Measurements from ENCODE around the gene SEMA5B.

The SEMA5B gene

DNA sequence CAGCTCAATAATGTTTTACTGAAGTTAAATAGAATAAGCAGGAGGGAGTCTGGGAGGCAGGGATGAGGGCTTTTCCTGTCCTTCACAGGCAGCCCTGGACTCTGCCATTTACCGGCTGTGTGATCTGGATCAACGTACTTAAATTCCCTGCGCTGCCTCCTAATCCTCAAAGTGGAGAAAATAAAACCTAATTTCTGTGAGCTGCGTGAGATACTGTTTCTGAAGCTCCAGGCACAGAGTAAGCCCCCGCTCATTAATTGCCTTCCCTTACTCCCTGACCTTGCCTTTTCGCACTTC, 39.0 kb upstream of the SEMA5B start:
- DNase-seq: no peak
- TF ChIP-seq POLR2A (IDR thresholded peaks at IDR 0.05; ENCODE audit: low read length) (no peak), GATA1 (IDR thresholded peaks at IDR 0.05; ENCODE audit: low read depth, low read length) (no peak)

DNA sequence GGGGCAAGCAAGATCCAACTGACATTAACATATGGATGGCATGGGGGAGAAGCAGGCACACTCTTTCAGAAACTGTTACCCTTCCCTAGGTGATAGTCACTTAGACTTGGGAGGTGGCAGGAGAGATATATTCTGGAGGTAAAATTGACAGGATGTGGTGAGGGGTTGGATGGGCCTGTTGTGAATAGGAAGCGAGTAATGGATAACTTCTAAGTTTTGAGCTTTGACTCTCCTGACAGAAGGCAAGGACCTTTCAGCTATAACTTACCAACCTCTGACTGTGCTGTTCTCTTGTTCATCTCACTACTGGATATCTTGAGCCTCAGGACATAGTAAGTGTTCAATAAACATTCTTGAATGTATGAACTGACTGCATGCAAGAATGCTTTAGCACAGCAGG, 37.4 kb upstream of the SEMA5B start:
- TF ChIP-seq POLR2A (IDR thresholded peaks at IDR 0.05; ENCODE audit: low read length): no peak
- no peak for TF ChIP-seq GATA1 (IDR thresholded peaks at IDR 0.05; ENCODE audit: low read depth, low read length)
- no peak for DNase-seq

- TF ChIP-seq POLR2A (IDR thresholded peaks at IDR 0.05; ENCODE audit: low read length): no peak
- TF ChIP-seq GATA1 (IDR thresholded peaks at IDR 0.05; ENCODE audit: low read depth, low read length): no peak
- no peak for DNase-seq
Observed at GRCh38 chr3:123064506-123064905, 36.9 kb upstream of the SEMA5B start.

- TF ChIP-seq GATA1 (IDR thresholded peaks at IDR 0.05; ENCODE audit: low read depth, low read length) (no peak), POLR2A (IDR thresholded peaks at IDR 0.05; ENCODE audit: low read length) (no peak)
- no peak for DNase-seq
Observed at GRCh38 chr3:123063034-123063433, 35.5 kb upstream of the SEMA5B start.

GRCh38 chr3:123061856-123062255, 34.3 kb upstream of the SEMA5B start:
- no peak for DNase-seq
- TF ChIP-seq GATA1 (IDR thresholded peaks at IDR 0.05; ENCODE audit: low read depth, low read length) (no peak), POLR2A (IDR thresholded peaks at IDR 0.05; ENCODE audit: low read length) (no peak)

- TF ChIP-seq POLR2A (IDR thresholded peaks at IDR 0.05; ENCODE audit: low read length): no peak
- no peak for TF ChIP-seq GATA1 (IDR thresholded peaks at IDR 0.05; ENCODE audit: low read depth, low read length)
- no peak for DNase-seq
Observed at GRCh38 chr3:123060054-123060453, 32.5 kb upstream of the SEMA5B start.

GRCh38 chr3:123058505-123058904, 30.9 kb upstream of the SEMA5B start:
- no peak for DNase-seq
- TF ChIP-seq POLR2A (IDR thresholded peaks at IDR 0.05; ENCODE audit: low read length) (no peak), GATA1 (IDR thresholded peaks at IDR 0.05; ENCODE audit: low read depth, low read length) (no peak)

DNA sequence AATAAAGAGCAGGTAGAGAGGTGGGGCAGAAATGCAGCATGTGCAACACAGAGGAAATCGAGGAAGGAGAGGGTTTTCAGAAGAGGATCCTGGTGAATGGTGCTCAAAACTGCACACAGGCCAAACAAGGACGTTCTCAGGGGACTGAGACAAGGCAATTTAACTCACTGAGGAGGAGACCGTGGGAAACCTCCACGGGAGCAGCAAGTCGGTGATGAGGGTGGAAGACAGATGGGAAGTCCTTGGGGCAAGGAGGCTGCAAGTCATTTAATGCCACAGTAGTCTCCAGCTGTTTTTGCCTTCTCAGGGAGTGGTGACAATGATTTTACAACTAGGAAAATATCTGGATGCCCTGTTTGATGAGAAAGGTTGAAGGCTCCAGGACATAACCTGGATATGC, 27.8 kb upstream of the SEMA5B start:
- DNase-seq: no peak
- TF ChIP-seq GATA1 (IDR thresholded peaks at IDR 0.05; ENCODE audit: low read depth, low read length) (no peak), POLR2A (IDR thresholded peaks at IDR 0.05; ENCODE audit: low read length) (no peak)

- no peak for TF ChIP-seq POLR2A (IDR thresholded peaks at IDR 0.05; ENCODE audit: low read length)
- TF ChIP-seq GATA1 (IDR thresholded peaks at IDR 0.05; ENCODE audit: low read depth, low read length): no peak
- DNase-seq: no peak
Observed at GRCh38 chr3:123054931-123055330, 27.4 kb upstream of the SEMA5B start.

DNA sequence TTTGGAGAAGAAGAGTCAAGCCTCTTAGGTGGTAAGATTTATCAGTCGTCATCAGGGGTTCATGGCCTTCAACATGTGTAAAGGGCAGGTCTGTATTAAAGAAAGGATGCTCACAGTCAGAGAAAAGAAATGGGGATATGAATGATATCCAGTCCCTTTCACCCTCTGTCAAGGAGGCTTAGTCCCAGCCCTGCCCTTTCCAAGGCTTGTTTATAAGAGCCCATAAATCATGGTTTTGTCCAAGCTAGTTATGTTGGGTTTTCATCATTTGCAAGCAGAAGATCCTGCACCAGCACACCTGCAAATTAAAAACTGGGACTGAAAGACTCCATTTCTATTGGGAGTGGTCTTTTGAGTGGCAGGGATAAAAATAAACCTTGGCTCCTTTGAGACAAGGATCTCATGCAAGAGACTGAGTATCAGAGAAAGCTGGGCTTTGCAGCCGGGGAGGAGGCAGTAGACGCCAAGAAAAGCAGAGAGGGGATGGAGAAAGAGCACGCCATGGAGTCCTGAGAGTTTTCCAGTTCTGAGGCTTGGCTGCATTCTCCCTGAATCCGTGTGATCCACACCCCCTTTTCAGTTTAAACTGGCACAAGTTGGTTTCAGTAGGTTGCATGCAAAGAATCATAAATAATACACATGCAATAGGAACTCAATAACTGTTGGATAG, 26.7 kb upstream of the SEMA5B start:
- TF ChIP-seq GATA1 (IDR thresholded peaks at IDR 0.05; ENCODE audit: low read depth, low read length) (no peak), POLR2A (IDR thresholded peaks at IDR 0.05; ENCODE audit: low read length) (no peak)
- DNase-seq: no peak

GRCh38 chr3:123053107-123053506, 25.5 kb upstream of the SEMA5B start:
- DNase-seq: no peak
- TF ChIP-seq POLR2A (IDR thresholded peaks at IDR 0.05; ENCODE audit: low read length): no peak
- no peak for TF ChIP-seq GATA1 (IDR thresholded peaks at IDR 0.05; ENCODE audit: low read depth, low read length)

DNA sequence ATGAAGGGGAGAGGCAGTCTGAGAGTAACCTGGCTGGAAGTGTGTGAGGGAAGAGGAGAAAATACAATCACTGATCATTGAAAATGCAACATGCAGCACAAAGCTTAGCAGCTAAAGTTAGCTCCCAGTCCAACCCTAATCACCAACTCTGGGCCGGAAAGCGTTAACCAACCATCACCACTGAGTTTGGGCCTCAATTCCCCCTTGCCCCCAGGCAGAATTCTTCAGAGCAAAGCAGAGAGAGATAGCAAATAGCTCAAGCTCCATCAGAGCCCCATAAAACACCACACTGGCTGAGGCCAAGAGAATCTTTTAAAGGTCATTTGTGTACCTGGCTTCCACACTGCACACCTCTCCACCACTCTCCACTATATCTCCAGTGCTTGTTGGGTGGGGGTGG, 23.1 kb upstream of the SEMA5B start:
- DNase-seq: no peak
- no peak for TF ChIP-seq POLR2A (IDR thresholded peaks at IDR 0.05; ENCODE audit: low read length)
- TF ChIP-seq GATA1 (IDR thresholded peaks at IDR 0.05; ENCODE audit: low read depth, low read length): no peak

DNA sequence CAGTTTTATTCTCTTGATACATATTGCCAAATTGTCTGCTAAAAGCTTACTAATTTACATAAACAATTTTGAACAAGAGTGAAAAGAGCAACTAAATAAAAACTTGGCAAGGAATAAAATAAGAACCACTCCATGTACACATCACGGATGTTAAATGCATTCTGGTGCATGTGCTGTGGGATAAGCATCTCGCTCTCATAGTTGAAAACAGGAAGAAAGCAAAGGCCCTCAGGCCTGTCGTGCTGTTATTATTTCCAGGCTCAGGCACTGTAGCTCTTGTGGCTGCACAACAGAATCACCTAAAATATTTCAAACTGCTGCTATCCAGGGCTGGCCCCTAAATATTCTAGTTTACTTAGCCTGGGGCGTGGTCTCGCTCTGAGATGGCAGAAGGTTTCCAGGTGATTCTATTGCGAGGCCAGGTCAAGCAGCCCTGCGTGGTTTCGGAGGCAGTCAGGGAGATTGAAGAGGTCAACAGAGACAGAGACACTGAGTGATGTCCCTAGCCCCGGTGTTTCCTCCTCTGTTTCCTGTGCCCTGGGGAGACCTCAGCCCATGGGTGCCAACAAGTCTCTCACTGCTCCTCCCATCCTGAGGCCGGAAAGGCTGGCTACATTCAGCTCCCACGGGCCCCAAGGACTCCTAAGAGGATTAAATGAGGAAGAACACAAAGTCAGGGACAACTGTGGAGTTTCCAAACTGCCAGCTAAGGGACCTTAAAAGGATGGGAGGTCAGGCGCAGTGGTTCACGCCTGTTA, 21.1 kb upstream of the SEMA5B start:
- DNase-seq: no peak
- no peak for TF ChIP-seq POLR2A (IDR thresholded peaks at IDR 0.05; ENCODE audit: low read length)
- TF ChIP-seq GATA1 (IDR thresholded peaks at IDR 0.05; ENCODE audit: low read depth, low read length): no peak

DNA sequence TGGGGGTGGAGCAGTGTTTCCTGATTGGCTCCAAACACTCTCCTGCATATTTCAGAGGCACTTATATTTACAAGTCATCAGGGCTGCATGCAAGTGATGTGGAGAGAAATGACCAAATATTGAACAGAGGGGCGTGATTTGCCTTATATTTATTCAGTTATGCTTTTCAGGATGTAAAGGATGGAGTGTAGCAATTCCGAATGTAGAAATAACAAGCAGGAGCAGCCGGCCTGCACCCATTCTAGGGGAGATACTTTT, 19.4 kb upstream of the SEMA5B start:
- no peak for TF ChIP-seq POLR2A (IDR thresholded peaks at IDR 0.05; ENCODE audit: low read length)
- no peak for TF ChIP-seq GATA1 (IDR thresholded peaks at IDR 0.05; ENCODE audit: low read depth, low read length)
- no peak for DNase-seq

GRCh38 chr3:123046262-123047061, 18.9 kb upstream of the SEMA5B start:
- DNase-seq: no peak
- TF ChIP-seq GATA1 (IDR thresholded peaks at IDR 0.05; ENCODE audit: low read depth, low read length) (no peak), POLR2A (IDR thresholded peaks at IDR 0.05; ENCODE audit: low read length) (no peak)

Measured in erythroblast (primary cell).